ENCODE measurements around the gene VSIG10L.

The VSIG10L gene

GRCh38 chr19:51370230-51370629, 28.3 kb upstream of the VSIG10L start:
- no peak overlapping the region for H3K4me3 ChIP-seq (ENCODE audit: low read depth, low read length)
- DNase-seq (ENCODE audit: low read depth) = no peak

GRCh38 chr19:51368366-51369282, 26.7 kb upstream of the VSIG10L start, which contains the start of gene CLDND2:
CLDND2 (minus strand) TSS chr19:51369003; CDS start chr19:51368577, 426 bp downstream.
- peak within 1 kb of the TSS; percentile 94 for H3K4me3 ChIP-seq (ENCODE audit: low read depth, low read length)
- TF ChIP-seq CTCF (conservative IDR thresholded peaks at IDR 0.05; ENCODE audit: low read depth, low read length) = no peak
- DNase-seq (ENCODE audit: low read depth) = no peak

More at GRCh38 chr19:51370230-51370629, 28.3 kb upstream of the VSIG10L start:
- TF ChIP-seq CTCF (conservative IDR thresholded peaks at IDR 0.05; ENCODE audit: low read depth, low read length) = no peak

DNA sequence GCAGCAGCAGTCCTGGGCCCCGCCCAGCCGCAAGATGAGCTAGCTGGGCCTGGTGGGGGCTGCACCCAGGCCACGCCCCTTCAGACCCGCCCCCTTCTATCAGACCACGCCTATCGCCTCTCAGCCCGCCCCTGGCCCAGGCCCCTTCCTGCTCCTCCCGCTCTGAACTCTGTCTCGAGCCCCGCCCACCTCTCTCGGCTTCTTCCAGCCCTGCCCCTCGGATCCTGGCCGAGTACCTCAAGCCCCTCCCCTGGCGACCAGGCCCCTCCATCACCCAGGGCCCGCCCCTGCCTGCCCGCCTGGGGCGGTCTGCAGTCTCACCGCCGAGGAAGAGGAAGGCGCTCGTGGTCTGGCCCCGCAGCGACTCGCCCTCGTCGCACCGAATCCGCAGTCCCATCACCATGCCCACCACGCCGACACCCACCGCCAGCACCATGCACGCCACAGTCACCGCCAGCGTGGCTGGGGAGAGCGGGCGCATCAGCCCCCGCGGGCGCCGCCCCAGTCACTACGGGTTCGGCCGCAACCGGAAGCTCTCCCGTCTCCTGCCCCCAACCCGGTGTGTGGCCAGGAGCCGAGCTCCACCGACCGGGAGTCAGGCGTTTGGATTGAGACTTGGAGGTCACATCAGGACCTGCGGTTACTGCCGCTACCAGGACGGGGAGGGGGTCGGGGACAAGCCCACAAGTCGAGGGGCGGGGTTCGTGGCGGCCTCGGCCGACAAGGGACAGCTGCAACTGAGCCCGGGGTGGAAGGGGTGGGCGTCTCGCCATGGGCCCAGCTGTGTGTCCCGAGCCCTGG, 25.8 kb upstream of the VSIG10L start:
- no peak for TF ChIP-seq CTCF (conservative IDR thresholded peaks at IDR 0.05; ENCODE audit: low read depth, low read length)
- H3K4me3 ChIP-seq (ENCODE audit: low read depth, low read length) = peak overlapping the region; percentile 94
- peak; percentile 100 for DNase-seq (ENCODE audit: low read depth)

DNA sequence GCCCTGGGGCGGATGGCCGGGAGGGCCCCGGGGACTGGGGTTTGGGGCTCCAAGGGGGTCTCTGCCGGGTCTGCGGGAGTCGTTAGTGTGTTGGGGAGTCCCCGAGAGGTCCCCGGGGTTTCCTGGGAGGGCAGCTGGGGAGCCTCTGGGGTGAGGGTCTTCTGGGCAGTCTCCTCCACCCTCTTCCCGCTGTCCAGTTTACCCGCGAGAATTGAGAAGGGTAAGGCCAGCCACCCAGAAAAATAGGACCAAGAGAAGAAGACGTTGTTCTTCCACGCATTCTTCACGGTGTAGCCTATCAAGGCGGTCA, 25.3 kb upstream of the VSIG10L start:
- H3K4me3 ChIP-seq (ENCODE audit: low read depth, low read length) = peak overlapping the region; percentile 94
- TF ChIP-seq CTCF (conservative IDR thresholded peaks at IDR 0.05; ENCODE audit: low read depth, low read length) = no peak
- no peak for DNase-seq (ENCODE audit: low read depth)

DNA sequence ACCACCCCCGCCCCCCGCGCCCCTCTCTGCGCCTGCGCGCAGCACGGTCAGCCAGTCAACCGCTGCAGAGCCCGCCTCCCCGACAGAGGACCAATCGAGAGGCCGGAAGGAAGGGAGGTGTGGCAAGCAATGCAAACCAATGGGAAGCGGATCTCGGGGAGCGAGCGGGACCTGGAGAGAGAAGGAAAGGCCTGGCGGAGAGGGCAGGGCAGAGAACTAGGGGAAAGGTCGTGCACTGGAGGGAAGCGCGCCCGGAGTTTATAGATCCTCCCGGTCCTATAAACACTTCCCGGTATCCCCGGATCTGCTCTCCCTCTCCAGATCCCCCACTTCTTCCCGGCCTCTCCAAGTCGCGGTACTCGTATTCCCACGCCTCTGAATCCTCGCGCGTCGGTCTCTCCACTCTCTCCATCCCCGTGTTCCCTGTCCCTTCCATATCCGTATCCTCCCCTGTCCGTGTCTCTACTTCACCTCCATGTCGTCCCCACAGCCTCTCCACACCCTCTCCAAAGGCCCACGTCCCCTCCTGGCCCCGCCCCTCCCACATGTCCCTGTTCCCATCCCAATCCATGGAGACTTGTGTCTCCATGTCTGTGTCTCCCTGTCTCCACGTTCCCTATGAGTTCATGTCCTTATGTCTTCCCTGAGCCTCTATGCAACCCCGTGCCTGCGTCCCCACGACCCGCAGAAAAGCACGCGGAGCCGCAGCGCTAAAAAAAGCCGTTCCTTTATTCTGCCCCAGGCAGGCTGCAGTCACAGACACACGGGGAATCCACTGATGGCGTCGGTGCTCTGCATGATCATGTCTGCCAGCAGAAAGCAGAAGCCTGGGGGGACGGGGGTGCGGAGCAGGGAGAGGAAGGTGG, 24.7 kb upstream of the VSIG10L start:
- DNase-seq (ENCODE audit: low read depth) = peak; percentile 99
- H3K4me3 ChIP-seq (ENCODE audit: low read depth, low read length) = peak overlapping the region; percentile 94
- TF ChIP-seq CTCF (conservative IDR thresholded peaks at IDR 0.05; ENCODE audit: low read depth, low read length) = no peak

DNA sequence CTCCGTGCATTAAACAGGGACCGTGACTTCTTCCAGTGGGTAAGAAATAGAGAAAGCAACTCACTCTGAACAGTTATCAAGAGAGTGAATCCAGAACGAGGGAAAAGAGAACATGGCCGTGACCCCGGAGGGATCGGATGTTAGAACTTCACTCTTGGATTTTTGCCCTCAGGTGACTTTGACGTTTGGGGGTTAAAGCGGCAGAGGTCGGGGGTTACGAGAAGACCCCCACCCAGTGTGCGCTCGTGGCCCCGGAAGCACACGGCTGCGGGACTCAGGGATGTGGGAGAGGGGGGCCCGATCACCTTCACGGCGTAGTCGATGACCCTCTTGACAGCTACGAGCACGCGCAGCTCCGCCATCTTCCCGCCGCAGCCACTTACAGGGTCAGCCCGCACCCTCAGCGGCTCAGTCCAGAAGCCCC, 24.0 kb upstream of the VSIG10L start, which contains the start of gene ETFB:
ETFB (minus strand) TSS at position 424 of the 424 bp plus-strand sequence; CDS start at position 362, 62 bp downstream.
- DNase-seq (ENCODE audit: low read depth) = no peak
- no peak for TF ChIP-seq CTCF (conservative IDR thresholded peaks at IDR 0.05; ENCODE audit: low read depth, low read length)

More for the DNA sequence above, 24.0 kb upstream of the VSIG10L start, which contains the start of gene ETFB:
- peak within 1 kb of the TSS; percentile 94 for H3K4me3 ChIP-seq (ENCODE audit: low read depth, low read length)
